CD4-positive, alpha-beta T cell (primary cell): ENCODE results near the gene ARL15. TPM values are rescaled to one million over a fixed set of nuclear protein-coding genes. Genes with fewer than 3 reads are reported as not detected.

Experiments used
- ATAC-seq: fragments of 200-7000 bp; cut with Tn5 transposase; one replicate; pipeline ENCODE4 v1.10.0; 2022; ENCODE audit warnings: mild to moderate bottlenecking; ENCODE audit not compliant: poor library complexity
- CTCF ChIA-PET: fragments of 350-600 bp; sonication (Branson Sonifier 250); formaldehyde crosslinking; loops from one replicate; lab custom pipeline; 2021; ENCODE audit warnings: antibody characterized with exemption, inconsistent platforms; lab: Charles Lee
- POLR2A ChIA-PET: fragments of 350-600 bp; sonication (Branson Sonifier 250); formaldehyde crosslinking; loops from one replicate; lab custom pipeline; 2021; ENCODE audit warnings: antibody characterized with exemption, inconsistent platforms; lab: Charles Lee
- DNase-seq, 14 experiments: peaks; one replicate each; pipeline ENCODE4 v3.0.0-alpha.2; 2013 to 2020; ENCODE audit warnings: mixed read lengths in 2 of 14
- H3K27ac ChIP-seq, 2 donors: one replicate each; pipeline versions ENCODE4 v1.5.1 to v1.7.0; 2013; ENCODE audit warnings: low read length in 2 of 2, low read depth in 1 of 2, mild to moderate bottlenecking in 1 of 2
- H3K27me3 ChIP-seq, 2 experiments: 1 replicate in 1 of 2; 2 replicates in 1 of 2; pipeline versions ENCODE4 v1.6.1 to v1.7.0; 2013; ENCODE audit warnings: low read length in 2 of 2, control low read depth in 1 of 2, mild to moderate bottlenecking in 1 of 2, moderate library complexity in 1 of 2; ENCODE audit not compliant: insufficient read depth in 2 of 2, control insufficient read depth in 1 of 2
- H3K36me3 ChIP-seq: one replicate; pipeline ENCODE4 v1.6.1; 2013; ENCODE audit warnings: low read length, control low read depth; ENCODE audit not compliant: insufficient read depth
- H3K4me1 ChIP-seq: one replicate; pipeline ENCODE4 v1.6.1; 2013; ENCODE audit warnings: low read length, control low read depth; ENCODE audit not compliant: insufficient read depth
- H3K4me3 ChIP-seq: one replicate; pipeline ENCODE4 v1.5.1; 2013; ENCODE audit warnings: mild to moderate bottlenecking, low read length, moderate library complexity
- H3K9me3 ChIP-seq, 2 experiments: 1 replicate in 1 of 2; 2 replicates in 1 of 2; pipeline versions ENCODE4 v1.6.1 to v1.7.0; 2013; ENCODE audit warnings: low read length in 2 of 2, mild to moderate bottlenecking in 2 of 2, control low read depth in 1 of 2, moderate library complexity in 1 of 2; ENCODE audit not compliant: control insufficient read depth in 1 of 2, insufficient read depth in 1 of 2
- H3K27ac Mint-ChIP-seq: one replicate; pipeline ENCODE4 v1.8.0; 2020; ENCODE audit warnings: mixed read lengths
- H3K27me3 Mint-ChIP-seq: one replicate; pipeline ENCODE4 v1.8.0; 2021; ENCODE audit warnings: mixed read lengths
- H3K36me3 Mint-ChIP-seq: one replicate; pipeline ENCODE4 v1.8.0; 2021; ENCODE audit warnings: low read depth, mixed read lengths
- H3K4me1 Mint-ChIP-seq: one replicate; pipeline ENCODE4 v1.8.0; 2021; ENCODE audit warnings: low read depth, mixed read lengths
- H3K4me3 Mint-ChIP-seq: one replicate; pipeline ENCODE4 v1.8.0; 2020; ENCODE audit warnings: mild to moderate bottlenecking, mixed read lengths
- H3K9me3 Mint-ChIP-seq: one replicate; pipeline ENCODE4 v1.8.0; 2020; ENCODE audit warnings: mixed read lengths
- CTCF ChIP-seq: fragments of 200-600 bp; IDR thresholded peaks from one replicate; pipeline ENCODE4 v1.8.0; 2022; ENCODE audit warnings: antibody characterized with exemption, mild to moderate bottlenecking
- intact Hi-C, 2 experiments: fragments of 100-400 bp; cut with DNase I in 1 of 2; cut with micrococcal nuclease in 1 of 2; formaldehyde crosslinking; loops; one replicate each; pipeline versions ENCODE4 v1.15.1 to v1.9.0; 2023 to 2025; cut with DNase I, micrococcal nuclease
- total RNA-seq, 174 experiments: library from RNA in 2 of 174; stranded (reverse) in 2 of 174; gene quantifications; one replicate each; pipeline ENCODE4 v1.2.3 and lab custom pipeline; 2021 to 2026

Gene ARL15
- total RNA-seq, 2 experiments from 2014 or later: 9.1 to 10.6 TPM

- POLR2A ChIA-PET: no interaction called here
- Histone ChIP-seq H3K4me1 (no peaks in the 10 kb centered on the region), H3K27me3 (no peaks in the 10 kb centered on the region), H3K4me3 (no peak overlapping the region), H3K36me3 (peaks cover 5% of the 10 kb centered on the region), H3K27ac (no peak overlapping the region), H3K9me3 (no peaks in the 10 kb centered on the region)
- ATAC-seq (no peak), DNase-seq (no peak)
- no peaks in the 10 kb centered on the region for H3K27me3 Mint-ChIP-seq
- TF ChIP-seq CTCF: no peak
- intact Hi-C loops: no loop called here
- no peaks in the 10 kb centered on the region for H3K9me3 Mint-ChIP-seq
- no peak overlapping the region for H3K4me3 Mint-ChIP-seq
- H3K36me3 Mint-ChIP-seq: peaks cover 24% of the 10 kb centered on the region
- CTCF ChIA-PET: no interaction called here
- no peak overlapping the region for H3K27ac Mint-ChIP-seq
- H3K4me1 Mint-ChIP-seq: no peaks in the 10 kb centered on the region
Observed at GRCh38 chr5:54146916-54147315, 163.5 kb downstream of the ARL15 start.

GRCh38 chr5:54146390-54146789, 164.0 kb downstream of the ARL15 start:
- ChIA-PET CTCF (no interaction called here), POLR2A (no interaction called here)
- Histone ChIP-seq H3K4me1 (no peaks in the 10 kb centered on the region), H3K9me3 (no peaks in the 10 kb centered on the region), H3K27ac (no peak overlapping the region), H3K36me3 (peaks cover 5% of the 10 kb centered on the region), H3K4me3 (no peak overlapping the region), H3K27me3 (no peaks in the 10 kb centered on the region)
- Mint-ChIP-seq H3K27me3 (no peaks in the 10 kb centered on the region), H3K36me3 (peaks cover 23% of the 10 kb centered on the region), H3K9me3 (no peaks in the 10 kb centered on the region), H3K4me3 (no peak overlapping the region), H3K27ac (no peak overlapping the region), H3K4me1 (no peaks in the 10 kb centered on the region)
- ATAC-seq (no peak), DNase-seq (no peak)
- no peak for TF ChIP-seq CTCF
- intact Hi-C loops: no loop called here

GRCh38 chr5:54140247-54140840, 170.0 kb downstream of the ARL15 start:
- ATAC-seq: no peak
- CTCF ChIA-PET: no interaction called here
- TF ChIP-seq CTCF: no peak

More at GRCh38 chr5:54140247-54140840, 170.0 kb downstream of the ARL15 start:
- no peak overlapping the region for H3K27ac Mint-ChIP-seq
- intact Hi-C loops: no loop called here
- no peaks in the 10 kb centered on the region for H3K27me3 Mint-ChIP-seq
- POLR2A ChIA-PET: no interaction called here
- H3K4me3 ChIP-seq: no peak overlapping the region
- no peaks in the 10 kb centered on the region for H3K9me3 Mint-ChIP-seq
- H3K36me3 ChIP-seq: no peaks in the 10 kb centered on the region
- no peak for DNase-seq
- no peaks in the 10 kb centered on the region for H3K4me1 ChIP-seq
- H3K36me3 Mint-ChIP-seq: peaks cover 35% of the 10 kb centered on the region
- H3K9me3 ChIP-seq: no peaks in the 10 kb centered on the region
- no peaks in the 10 kb centered on the region for H3K4me1 Mint-ChIP-seq
- H3K27ac ChIP-seq: no peak overlapping the region
- H3K4me3 Mint-ChIP-seq: no peak overlapping the region
- no peaks in the 10 kb centered on the region for H3K27me3 ChIP-seq
